Measurements from ENCODE around the gene TANC1. TPM values are rescaled to one million over a fixed set of nuclear protein-coding genes. Genes with fewer than 3 reads are reported as not detected.

TANC1 gene
- total and polyA plus RNA-seq, 11 donors = 26.6 to 91.1 (median 68.8) TPM

- Histone ChIP-seq H3K4me3 (no peak overlapping the region), H3K4me1 (peaks cover 0 to 16% (median 7%) of the 10 kb centered on the region in 12 donors), H3K36me3 (no peaks in the 10 kb centered on the region), H3K27me3 (no peaks in the 10 kb centered on the region), H3K9me3 (peaks cover 0 to 3% (median 0%) of the 10 kb centered on the region in 12 donors), H3K27ac (peak overlapping the region in 6 of 12 donors; percentile 11 to 70 (median 37))
- intact Hi-C loops (cut with DNase I) = no loop called here
- DNase-seq (peak in 2 of 5 donors; percentile 23 to 42), ATAC-seq (peak; percentile 80 to 90 (median 88))
- TF ChIP-seq CTCF (IDR thresholded peaks at IDR 0.05) = no peak
- TF ChIP-seq POLR2A (IDR thresholded peaks at IDR 0.05) = no peak
- 44 to 53% (median 51%) methylated on average over 2 of the region's 2 CpGs for WGBS, 4 donors
Measured at GRCh38 chr2:158936978-158937377, 31.5 kb upstream of the TANC1 start.

DNA sequence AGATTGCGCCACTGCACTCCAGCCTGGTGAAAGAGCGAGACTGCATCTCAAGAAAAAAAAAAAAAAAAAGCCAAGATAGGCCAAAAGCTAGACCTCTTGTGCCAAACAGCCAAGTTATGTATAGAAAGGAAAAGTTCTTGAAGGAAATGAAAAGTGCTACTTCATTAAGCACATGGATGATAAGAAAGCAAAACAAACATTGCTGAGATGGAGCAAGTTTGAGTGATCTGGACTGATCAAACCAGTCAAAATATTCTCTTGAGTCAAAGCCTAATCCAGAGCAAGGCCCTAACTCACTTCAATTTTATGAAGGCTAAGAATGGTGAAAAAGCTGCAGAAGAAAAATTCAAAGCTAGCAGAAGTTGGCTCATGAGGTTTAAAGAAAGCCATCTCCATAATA is 28.1 kb upstream of the TANC1 start:
- TF ChIP-seq POLR2A (IDR thresholded peaks at IDR 0.05) (no peak), CTCF (IDR thresholded peaks at IDR 0.05) (no peak)
- ATAC-seq (no peak), DNase-seq (no peak)
- Histone ChIP-seq H3K27ac (peak overlapping the region in 1 of 12 donors; percentile 33), H3K9me3 (peaks cover 0 to 8% (median 0%) of the 10 kb centered on the region in 12 donors), H3K27me3 (no peaks in the 10 kb centered on the region), H3K36me3 (no peaks in the 10 kb centered on the region), H3K4me3 (no peak overlapping the region), H3K4me1 (peaks cover 0 to 10% (median 6%) of the 10 kb centered on the region in 12 donors)
- intact Hi-C loops (cut with DNase I) = no loop called here
- WGBS, 4 donors = 93 to 100% (median 95%) methylated on average over 2 of the region's 2 CpGs

- DNase-seq (no peak), ATAC-seq (no peak)
- H3K9me3 ChIP-seq = peaks cover 0 to 13% (median 0%) of the 10 kb centered on the region in 12 donors
- TF ChIP-seq POLR2A (IDR thresholded peaks at IDR 0.05) (no peak), CTCF (IDR thresholded peaks at IDR 0.05) (no peak)
- intact Hi-C loops (cut with DNase I) = no loop called here
- H3K4me3 ChIP-seq = no peak overlapping the region
- WGBS, 4 donors = 82 to 95% (median 94%) methylated on average over 4 of the region's 4 CpGs
- H3K4me1 ChIP-seq = no peaks in the 10 kb centered on the region
- no peaks in the 10 kb centered on the region for H3K36me3 ChIP-seq
- no peak overlapping the region for H3K27ac ChIP-seq
- no peaks in the 10 kb centered on the region for H3K27me3 ChIP-seq
Measured at GRCh38 chr2:158943973-158944372, 24.5 kb upstream of the TANC1 start.

GRCh38 chr2:158948964-158949699 is 19.3 kb upstream of the TANC1 start:
- peaks cover 0 to 13% (median 0%) of the 10 kb centered on the region in 12 donors for H3K9me3 ChIP-seq
- no peak overlapping the region for H3K27ac ChIP-seq
- no peak for ATAC-seq

More at GRCh38 chr2:158948964-158949699, 19.3 kb upstream of the TANC1 start:
- TF ChIP-seq CTCF (IDR thresholded peaks at IDR 0.05) (no peak), POLR2A (IDR thresholded peaks at IDR 0.05) (no peak)
- no peak overlapping the region for H3K4me3 ChIP-seq
- no peaks in the 10 kb centered on the region for H3K27me3 ChIP-seq
- intact Hi-C loops (cut with DNase I) = no loop called here
- DNase-seq = no peak
- H3K4me1 ChIP-seq = peaks cover 6 to 12% (median 10%) of the 10 kb centered on the region in 12 donors
- H3K36me3 ChIP-seq = no peaks in the 10 kb centered on the region
- 85 to 91% (median 87%) methylated on average over 6 of the region's 6 CpGs for WGBS, 4 donors
